Measurements from ENCODE around the gene TIGD7.
A peak's percentile ranks its signal among the peaks of the same experiment; 100 is the strongest.

TIGD7 gene

GRCh38 chr16:3305109-3306068 is at the start of gene TIGD7, which contains the start of gene ZNF75A:
TIGD7 (minus strand) TSS chr16:3305430; CDS start chr16:3300614, 4,816 bp downstream.
ZNF75A (plus strand) TSS chr16:3305497; CDS start chr16:3308429, 2,932 bp downstream.
- peak; percentile 91 for DNase-seq

GRCh38 chr16:3349175-3349574 is 43.9 kb upstream of the TIGD7 start:
- no peak for DNase-seq

GRCh38 chr16:3348547-3349167 is 43.4 kb upstream of the TIGD7 start:
- no peak for DNase-seq

- DNase-seq, result no peak
Measured at GRCh38 chr16:3347586-3347985, 42.4 kb upstream of the TIGD7 start.

- DNase-seq, result no peak
Measured at GRCh38 chr16:3346041-3346440, 40.8 kb upstream of the TIGD7 start.

GRCh38 chr16:3328643-3329042 is 23.4 kb upstream of the TIGD7 start:
- DNase-seq, result no peak

- DNase-seq, result no peak
Measured at GRCh38 chr16:3328104-3328503, 22.9 kb upstream of the TIGD7 start.

- DNase-seq, result no peak
Measured at GRCh38 chr16:3327514-3327913, 22.3 kb upstream of the TIGD7 start.

GRCh38 chr16:3321816-3322215 is 16.6 kb upstream of the TIGD7 start:
- no peak for DNase-seq

GRCh38 chr16:3317315-3317999 is 12.2 kb upstream of the TIGD7 start:
- no peak for DNase-seq

GRCh38 chr16:3311496-3311895 is 6.3 kb upstream of the TIGD7 start:
- DNase-seq, result no peak

- DNase-seq, result no peak
Measured at GRCh38 chr16:3306078-3306477, 848 bp upstream of the TIGD7 start.

GRCh38 chr16:3304370-3304769 is 860 bp downstream of the TIGD7 start:
- no peak for DNase-seq

GRCh38 chr16:3295783-3296182 is 9.4 kb downstream of the TIGD7 start:
- no peak for DNase-seq

- no peak for DNase-seq
Measured at GRCh38 chr16:3295209-3295608, 10.0 kb downstream of the TIGD7 start.

GRCh38 chr16:3292604-3293003 is 12.6 kb downstream of the TIGD7 start:
- DNase-seq, result no peak

- DNase-seq, result no peak
Measured at GRCh38 chr16:3289998-3290673, 15.1 kb downstream of the TIGD7 start.

- DNase-seq, result peak; percentile 52
Measured at GRCh38 chr16:3285131-3285530, 20.1 kb downstream of the TIGD7 start.

- DNase-seq, result no peak
Measured at GRCh38 chr16:3283543-3284447, 21.4 kb downstream of the TIGD7 start.

GRCh38 chr16:3282730-3283542 is 22.3 kb downstream of the TIGD7 start, which contains the start of gene ZNF263:
ZNF263 (plus strand) TSS chr16:3283491; CDS start chr16:3283819, 328 bp downstream.
- peak; percentile 95 for DNase-seq

Measured in activated CD8-positive, alpha-beta memory T cell treated with anti-CD3 and anti-CD28 coated beads for 24 hours (primary cell).